ENCODE measurements around the gene RAB3GAP2. TPM values are rescaled to one million over a fixed set of nuclear protein-coding genes. Genes with fewer than 3 reads are reported as not detected.

The RAB3GAP2 gene
- total and polyA plus RNA-seq, 12 donors = 5.7 to 35.8 (median 27.6) TPM

GRCh38 chr1:220124542-220124941 lies 147.7 kb downstream of the RAB3GAP2 start:
- H3K4me1 ChIP-seq = peaks cover 0 to 11% (median 4%) of the 10 kb centered on the region in 9 donors

GRCh38 chr1:220123889-220124288 lies 148.4 kb downstream of the RAB3GAP2 start:
- peaks cover 0 to 50% (median 8%) of the 10 kb centered on the region in 9 donors for H3K36me3 ChIP-seq
- peaks cover 0 to 11% (median 4%) of the 10 kb centered on the region in 9 donors for H3K4me1 ChIP-seq
- H3K4me3 ChIP-seq = no peak overlapping the region
- TF ChIP-seq CTCF (IDR thresholded peaks at IDR 0.05) = peak in 5 of 9 donors; percentile 11 to 40 (median 22)
- intact Hi-C loops (cut with DNase I) = no loop called here
- DNase-seq = no peak
- H3K27ac ChIP-seq = no peak overlapping the region
- no peak for ATAC-seq
- H3K27me3 ChIP-seq = no peaks in the 10 kb centered on the region
- H3K9me3 ChIP-seq = no peaks in the 10 kb centered on the region

More at GRCh38 chr1:220124542-220124941, 147.7 kb downstream of the RAB3GAP2 start:
- no peak for ATAC-seq
- no peak for DNase-seq
- WGBS, 2 donors = 18 to 20% methylated on average over 1 of the region's 1 CpG
- Histone ChIP-seq H3K4me3 (no peak overlapping the region), H3K36me3 (peaks cover 0 to 53% (median 15%) of the 10 kb centered on the region in 9 donors), H3K9me3 (peaks cover 0 to 4% (median 0%) of the 10 kb centered on the region in 11 donors), H3K27ac (no peak overlapping the region), H3K27me3 (no peaks in the 10 kb centered on the region)
- no peak for TF ChIP-seq CTCF (IDR thresholded peaks at IDR 0.05)
- intact Hi-C loops (cut with DNase I) = no loop called here

- H3K4me1 ChIP-seq = peaks cover 0 to 11% (median 4%) of the 10 kb centered on the region in 9 donors
- TF ChIP-seq CTCF (IDR thresholded peaks at IDR 0.05) = no peak
- no peak overlapping the region for H3K4me3 ChIP-seq
- no peak for ATAC-seq
- no peaks in the 10 kb centered on the region for H3K9me3 ChIP-seq
- no peak for DNase-seq
- intact Hi-C loops (cut with DNase I) = no loop called here
- peaks cover 0 to 47% (median 8%) of the 10 kb centered on the region in 9 donors for H3K36me3 ChIP-seq
- no peak overlapping the region for H3K27ac ChIP-seq
- H3K27me3 ChIP-seq = no peaks in the 10 kb centered on the region
Measured at GRCh38 chr1:220123066-220123465, 149.2 kb downstream of the RAB3GAP2 start.

GRCh38 chr1:220121791-220122530 lies 150.3 kb downstream of the RAB3GAP2 start:
- WGBS, 2 donors = 88 to 92% methylated on average over 8 of the region's 8 CpGs
- TF ChIP-seq CTCF (IDR thresholded peaks at IDR 0.05) = no peak
- no peak overlapping the region for H3K4me3 ChIP-seq
- no peaks in the 10 kb centered on the region for H3K27me3 ChIP-seq
- DNase-seq (no peak), ATAC-seq (peak in 1 of 8 donors; percentile 37)
- peaks cover 0 to 11% (median 4%) of the 10 kb centered on the region in 9 donors for H3K4me1 ChIP-seq
- no peaks in the 10 kb centered on the region for H3K9me3 ChIP-seq
- H3K27ac ChIP-seq = peak overlapping the region in 2 of 10 donors; percentile 9 to 16
- intact Hi-C loops (cut with DNase I) = no loop called here
- peaks cover 0 to 47% (median 6%) of the 10 kb centered on the region in 9 donors for H3K36me3 ChIP-seq
